GM18519 (cell line): ENCODE data around the gene LRP3.
"Not testable (repeated sequence)": the region's sequence is repeated elsewhere in the genome, so short reads cannot be mapped to it uniquely, and the experiment has no call there.

ENCODE experiments used
- ATAC-seq: cut with Tn5 transposase; IDR thresholded peaks from one replicate; pipeline ENCODE4 v1.9.1; 2021; ENCODE audit warnings: mild to moderate bottlenecking, moderate library complexity; ENCODE audit not compliant: unreplicated experiment, low FRiP score

The LRP3 gene

DNA sequence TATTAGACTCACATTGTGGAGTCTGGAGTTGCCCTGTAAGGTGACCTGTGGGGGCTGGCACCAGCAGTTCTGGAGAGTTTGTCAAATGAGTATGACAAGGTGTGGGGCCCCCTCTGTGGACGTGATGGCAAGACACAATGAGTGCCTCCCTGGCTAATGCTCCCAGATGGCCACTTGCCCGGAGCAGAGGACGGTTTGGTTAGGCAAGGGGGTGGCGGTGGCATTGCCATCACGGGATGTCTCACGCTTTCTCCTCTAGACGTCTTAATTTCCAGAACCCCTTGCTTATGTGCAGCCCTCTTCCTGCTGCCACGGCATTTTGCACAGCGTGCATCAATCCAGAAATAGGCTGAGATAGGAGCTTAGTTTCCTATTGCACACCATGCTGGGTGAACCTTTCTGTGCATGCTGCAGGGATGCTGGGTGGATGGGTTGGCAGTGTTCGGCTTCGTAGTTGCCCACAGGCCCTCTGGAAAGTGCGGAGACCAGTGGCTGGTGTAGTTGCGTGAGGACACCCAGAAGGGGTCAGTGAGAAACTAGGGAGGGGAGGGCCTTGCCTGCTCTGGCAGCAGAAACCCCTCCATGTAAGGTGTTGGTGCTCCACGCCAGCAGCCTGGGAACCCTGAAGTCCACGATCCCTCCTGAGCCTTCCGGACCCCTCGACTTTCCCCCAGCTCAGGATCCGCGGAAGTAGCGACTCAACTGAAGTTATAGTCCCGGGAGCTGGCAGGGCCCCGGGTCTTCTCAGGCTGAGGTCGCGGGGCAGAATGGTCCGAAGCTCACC is 18.1 kb upstream of the LRP3 start:
- ATAC-seq: no peak

DNA sequence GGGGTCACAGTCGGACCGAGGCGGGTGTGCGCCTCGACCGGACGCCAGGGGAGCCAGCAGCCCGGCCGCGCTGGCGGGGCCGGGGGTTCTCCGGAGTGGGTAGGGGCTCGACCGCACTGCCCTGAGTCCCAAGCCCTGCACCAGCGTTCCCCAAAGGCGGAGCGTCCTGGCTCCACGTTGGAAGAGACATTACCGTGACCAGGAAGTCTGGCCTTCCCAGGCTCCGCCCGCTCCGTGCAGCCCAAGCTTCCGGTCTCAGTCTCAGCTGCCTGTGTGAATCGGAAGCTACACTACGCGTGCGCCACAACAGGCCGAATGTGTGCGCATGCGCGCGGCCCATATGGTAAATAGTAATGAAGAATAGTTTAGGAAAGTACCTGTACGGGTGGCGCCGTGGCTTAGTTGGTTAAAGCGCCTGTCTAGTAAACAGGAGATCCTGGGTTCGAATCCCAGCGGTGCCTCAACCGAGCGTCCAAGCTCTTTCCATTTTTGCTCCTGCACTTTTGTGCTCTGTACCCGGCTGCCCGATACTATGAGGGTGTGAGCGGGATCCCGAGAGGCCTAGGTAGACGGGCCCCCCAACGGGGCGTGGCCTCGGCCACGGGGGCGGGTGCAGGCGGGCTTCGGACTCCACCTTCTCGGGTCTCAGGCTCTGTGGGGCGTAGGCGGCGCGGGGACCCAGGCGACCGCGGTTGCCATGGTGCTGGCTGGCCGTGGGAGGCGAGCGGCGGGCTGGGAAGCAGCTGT is 17.3 kb upstream of the LRP3 start:
- peak; percentile 71 for ATAC-seq

DNA sequence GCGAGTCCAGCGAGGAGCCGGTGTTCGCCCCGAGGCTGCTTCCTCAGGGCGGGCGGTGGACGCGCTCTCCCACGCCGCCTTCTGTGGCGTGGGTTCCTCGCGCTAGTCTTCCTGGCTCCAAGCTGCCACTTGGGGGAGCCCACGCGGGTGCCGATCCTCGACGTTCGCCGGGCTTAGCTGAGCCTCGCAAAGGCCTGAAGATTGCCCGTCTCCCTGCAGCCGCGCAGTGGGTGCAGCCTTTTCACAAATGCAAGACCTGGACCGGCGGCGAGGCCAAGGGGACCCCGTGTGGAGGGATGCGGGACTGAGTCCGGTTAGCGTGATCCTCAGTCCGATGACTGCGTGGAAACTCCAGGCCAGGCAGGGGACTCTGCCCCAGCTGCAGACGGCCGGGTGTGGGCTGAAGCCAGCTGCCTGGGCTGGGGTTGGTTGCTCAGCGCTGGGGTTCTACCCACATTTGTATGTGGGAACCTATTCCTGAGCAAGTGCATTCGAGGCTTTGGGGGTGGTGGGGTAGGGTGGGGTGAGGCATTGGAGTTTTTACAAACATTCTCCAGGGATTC is 16.6 kb upstream of the LRP3 start:
- ATAC-seq: peak; percentile 15

DNA sequence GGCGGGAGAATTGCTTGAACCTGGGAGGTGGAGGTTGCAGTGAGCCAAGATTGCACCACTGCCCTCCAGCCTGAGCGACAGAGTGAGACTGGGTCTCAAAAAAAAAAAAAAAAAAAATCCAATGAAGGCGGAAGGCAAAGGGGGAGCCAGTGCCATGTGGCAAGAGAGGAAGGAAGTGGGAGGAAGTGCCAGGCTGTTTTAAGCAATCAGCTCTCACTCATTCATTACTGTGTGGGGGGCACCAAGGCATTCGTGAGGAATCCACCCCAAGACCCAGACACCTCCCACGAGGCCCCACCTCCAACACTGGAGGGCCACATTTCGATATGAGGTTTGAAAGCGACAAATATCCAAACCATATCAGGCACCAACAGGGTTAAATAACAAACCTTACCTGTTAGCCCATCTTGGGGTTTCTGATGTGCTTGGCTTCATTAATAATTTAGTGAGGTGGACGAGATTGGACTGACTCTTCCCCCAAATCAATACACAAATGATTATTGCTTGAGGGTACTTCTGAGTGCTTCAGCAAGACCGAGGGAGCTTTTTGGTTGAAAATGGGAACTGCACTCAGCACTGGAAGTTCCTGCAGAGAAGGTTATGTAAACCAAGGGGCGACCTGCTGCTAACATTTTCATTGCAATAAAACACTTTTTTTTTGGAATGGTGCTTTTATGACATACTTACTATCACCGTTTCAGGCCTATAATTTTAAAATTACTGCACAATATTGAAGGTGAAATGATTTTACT is 7.5 kb upstream of the LRP3 start:
- no peak for ATAC-seq

DNA sequence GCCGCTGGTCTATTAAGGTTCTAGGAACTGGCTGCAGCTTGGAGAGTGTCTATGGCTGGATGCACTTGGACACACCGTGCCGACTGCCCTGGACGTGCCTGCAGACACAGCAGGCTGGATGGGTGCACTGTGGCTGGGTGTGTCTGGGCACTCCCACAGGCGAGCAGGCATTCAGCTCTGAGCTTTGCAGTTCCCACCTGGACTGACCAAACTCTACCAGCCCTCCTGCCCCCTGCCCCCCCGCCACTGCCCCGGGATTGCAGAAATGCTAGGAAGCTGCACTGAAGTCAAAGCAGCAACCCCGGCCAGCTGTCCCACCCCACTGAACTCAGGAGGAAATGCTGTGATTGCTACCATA is 7.0 kb upstream of the LRP3 start:
- no peak for ATAC-seq

DNA sequence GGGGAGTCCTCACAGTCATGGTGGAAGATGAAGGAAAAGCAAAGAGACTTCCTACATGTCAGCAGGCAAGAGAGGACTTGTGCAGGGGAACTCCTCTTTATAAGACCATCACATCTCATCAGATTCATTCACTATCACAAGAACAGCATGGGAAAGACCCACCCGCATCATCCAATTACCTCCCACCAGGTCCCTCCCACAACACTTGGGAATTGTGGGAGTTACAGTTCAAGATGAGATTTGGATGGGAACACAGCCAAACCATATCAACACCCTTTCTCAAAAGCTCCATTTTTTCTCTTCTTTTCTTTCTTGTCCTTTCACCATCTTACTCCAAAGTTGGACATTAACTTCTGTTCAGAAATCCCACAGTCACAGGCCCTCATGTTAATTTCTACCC is 4.7 kb upstream of the LRP3 start:
- no peak for ATAC-seq

DNA sequence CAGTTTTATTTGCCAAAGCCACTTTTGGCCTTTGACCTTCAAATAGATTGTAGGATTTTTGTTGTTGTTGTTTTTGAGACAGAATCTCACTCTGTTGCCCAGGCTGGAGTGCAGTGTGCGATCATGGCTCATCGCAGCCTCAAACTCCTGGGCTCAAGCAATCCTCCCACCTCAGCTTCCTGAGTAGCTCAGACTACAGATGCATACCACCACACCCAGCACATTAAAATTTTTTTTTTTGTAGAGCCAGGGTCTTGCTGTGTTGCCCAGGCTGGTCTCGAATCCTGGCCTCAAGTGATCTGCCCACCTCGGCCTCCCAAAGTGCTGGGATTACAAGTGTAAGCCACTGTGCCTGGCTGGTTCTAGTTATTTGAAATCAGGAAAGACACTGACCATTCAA is 3.0 kb upstream of the LRP3 start:
- not testable (repeated sequence) for ATAC-seq

DNA sequence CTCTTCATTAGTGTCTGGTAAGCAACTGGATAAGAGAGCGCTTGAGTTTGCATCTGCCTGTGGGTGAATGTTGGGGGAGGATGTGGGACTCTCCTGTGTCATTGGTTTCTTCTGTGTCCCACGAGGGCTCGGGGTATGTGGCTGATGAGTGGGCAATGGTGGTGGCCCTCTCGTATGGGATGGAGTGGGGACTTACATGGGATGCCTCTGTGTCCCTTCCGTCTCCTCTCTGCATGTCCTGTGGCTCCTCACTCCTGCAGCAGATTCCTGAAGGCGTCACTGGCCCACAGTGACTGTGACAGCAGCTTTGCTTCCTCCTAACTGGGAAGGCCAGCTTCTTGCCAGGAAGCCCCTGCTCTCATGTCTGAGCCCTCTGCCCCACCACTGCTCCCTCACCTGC is 2.6 kb upstream of the LRP3 start:
- no peak for ATAC-seq

DNA sequence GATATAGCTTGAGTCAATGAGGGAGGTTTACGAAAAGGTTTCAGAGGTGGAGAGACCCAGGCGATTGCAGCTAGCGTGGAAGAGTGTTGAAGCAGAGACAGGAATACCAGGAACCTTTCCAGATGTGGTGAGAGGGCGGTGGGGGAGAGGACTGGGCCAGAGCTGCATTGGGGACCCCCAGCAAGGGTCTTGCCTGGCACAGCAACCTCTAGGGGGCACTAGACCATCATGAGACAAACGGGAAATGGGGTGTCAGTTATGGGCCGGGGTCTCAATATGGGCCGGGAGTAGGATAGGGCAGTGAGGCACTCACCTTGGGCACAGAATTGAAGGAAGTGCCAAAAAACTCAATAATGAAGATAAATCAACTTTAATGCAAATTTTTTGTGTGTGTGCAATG is 2.1 kb upstream of the LRP3 start:
- no peak for ATAC-seq

DNA sequence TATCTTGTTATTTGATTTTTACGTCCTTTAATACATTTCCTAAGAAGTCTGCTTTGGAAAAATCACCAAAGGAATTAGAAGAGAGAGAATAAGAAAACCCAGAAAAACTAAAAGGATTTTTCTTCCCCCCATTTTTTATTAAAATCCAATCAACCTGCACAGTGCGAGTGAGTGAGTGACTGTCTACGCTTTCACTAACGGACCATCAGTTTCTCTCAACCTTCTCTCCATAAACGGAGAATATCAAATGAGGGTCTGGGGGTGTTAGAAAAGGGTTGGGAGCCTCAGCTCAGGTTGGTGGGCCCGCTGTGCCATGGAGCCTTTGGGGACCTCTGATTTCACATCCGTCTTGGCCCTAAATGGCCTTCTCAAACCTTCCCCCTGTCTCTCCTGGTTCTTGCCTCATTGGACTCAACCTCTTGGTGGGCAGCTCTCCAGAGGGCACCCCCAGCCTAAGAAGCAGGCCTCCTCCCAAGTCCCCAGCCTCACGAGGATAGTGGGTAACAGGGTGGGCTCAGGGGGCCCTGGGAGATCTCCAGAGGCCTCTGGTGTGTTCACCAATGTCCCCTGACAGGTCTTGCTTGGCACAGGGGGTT is 763 bp upstream of the LRP3 start:
- ATAC-seq: no peak

DNA sequence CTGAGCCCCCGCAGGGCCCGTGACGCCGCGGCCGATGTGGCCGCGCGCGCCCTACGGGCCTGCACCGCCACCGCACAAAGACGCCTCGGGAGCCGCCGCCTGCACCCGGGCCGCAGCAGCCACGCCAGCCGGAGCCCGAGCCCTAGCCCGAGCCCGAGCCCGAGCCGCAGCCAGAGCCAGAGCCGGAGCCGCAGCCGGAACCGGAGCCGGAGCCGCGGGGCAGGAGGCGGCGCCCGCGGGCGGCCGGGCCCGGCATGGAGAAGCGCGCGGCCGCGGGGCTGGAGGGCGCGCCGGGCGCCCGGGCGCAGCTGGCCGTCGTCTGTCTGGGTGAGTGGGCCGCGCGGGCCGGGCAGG is 379 bp downstream of the LRP3 start:
- ATAC-seq: no peak

DNA sequence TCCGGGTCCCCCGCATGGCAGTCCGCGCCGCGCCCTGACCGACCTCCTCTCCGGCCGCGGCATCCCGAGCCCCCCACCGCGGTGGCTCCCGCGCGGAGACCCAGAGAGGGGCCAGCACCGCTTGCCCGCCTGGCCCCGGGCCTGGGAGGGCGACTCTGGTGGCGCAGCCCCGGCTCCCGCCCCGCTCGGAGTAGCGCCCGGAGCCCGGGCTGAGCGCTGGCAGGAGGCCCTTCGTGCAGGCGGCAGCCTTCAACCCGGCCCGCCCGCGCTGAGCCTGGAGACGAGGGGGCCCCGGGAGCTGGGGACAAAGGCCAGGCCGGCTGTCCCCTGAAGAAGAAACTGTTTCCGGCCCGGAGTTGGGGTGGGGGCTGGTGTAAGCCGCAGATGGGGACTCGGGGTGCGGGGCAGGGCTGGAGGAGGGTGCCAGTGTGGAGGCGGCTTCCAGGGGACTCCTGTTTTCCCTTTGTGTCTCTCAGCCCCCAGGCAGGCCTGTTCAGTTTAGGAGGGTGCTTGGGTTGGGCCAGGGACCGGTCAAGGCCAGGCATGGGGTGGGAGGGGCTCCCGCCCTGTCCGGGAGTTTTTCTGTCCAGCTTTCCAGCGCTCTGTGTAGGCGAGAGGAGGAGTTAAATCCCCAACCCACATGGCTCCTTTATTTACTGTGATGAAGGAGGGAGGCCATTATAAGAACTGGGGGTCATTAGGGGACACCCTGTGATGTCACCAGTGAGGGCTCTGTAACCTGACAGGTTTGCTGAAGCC is 935 bp downstream of the LRP3 start:
- no peak for ATAC-seq

DNA sequence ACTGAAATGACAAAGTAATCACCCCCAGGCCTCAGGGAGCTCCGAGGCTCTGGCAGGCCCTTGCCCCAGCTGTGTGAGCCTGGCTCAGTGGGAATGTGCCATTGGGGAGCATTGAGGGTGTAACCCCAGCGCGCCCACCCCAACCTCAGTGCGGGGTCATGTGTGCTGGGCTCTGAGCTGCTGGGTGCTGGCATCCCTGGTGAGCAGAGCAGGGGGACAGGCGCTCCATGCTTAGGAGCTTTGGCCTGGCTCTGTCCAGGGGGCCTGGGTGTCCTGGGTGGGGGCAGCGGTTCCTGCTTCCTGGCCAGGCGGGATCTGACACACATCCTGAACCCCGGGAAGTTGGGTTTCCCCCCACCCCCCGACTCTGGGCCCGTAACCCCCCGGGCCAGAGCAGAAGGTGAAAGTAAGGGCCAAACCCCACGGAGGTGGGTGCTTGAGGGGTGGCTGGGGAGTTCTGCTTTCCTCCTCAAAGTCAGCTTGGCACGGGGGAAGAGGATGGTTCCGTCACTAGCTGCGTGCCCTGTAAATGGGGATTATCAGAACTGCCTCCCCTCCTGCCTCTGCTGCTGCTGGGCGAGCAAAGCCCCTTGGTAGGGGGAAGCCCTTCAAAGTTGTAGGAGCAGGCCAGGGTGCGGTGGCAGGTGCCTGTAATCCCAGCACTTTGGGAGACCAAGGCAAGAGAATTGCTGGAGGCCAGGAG is 1.7 kb downstream of the LRP3 start:
- no peak for ATAC-seq

DNA sequence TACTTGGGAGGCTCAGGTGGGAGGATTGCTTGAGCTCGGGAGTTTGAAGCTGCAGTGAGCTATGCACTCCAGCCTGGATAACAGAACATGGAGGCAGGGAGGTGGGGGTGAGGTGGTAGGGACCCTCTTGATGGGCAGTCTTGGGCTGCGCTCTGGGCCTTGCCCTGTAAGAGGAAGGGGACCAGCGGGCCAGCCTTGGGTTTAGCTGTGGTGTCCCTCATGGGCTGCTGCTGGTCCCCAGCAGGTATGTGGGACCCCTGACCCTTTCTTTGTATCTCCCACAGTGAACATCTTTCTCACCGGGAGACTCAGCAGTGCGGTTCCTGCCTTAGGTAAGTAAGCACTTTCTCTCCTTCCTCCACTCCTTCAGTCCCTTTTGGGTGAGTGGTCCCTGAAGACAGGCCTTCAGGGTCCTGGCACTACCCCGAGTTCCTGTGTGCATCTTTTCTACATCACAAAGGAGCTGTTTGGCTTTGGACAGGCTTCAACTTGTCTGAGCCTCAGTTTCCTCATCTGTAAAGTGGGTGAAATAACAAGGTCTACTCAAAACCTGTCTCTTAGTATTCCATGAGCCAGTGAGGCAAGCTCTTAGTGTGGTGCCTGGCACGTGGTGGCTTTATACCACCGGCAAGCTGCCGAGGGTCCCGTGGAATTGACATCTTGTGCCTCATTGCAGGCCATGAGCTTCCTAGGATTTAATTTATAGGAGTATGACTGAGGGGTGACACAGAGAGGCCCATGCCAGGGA is 2.5 kb downstream of the LRP3 start:
- ATAC-seq: no peak

DNA sequence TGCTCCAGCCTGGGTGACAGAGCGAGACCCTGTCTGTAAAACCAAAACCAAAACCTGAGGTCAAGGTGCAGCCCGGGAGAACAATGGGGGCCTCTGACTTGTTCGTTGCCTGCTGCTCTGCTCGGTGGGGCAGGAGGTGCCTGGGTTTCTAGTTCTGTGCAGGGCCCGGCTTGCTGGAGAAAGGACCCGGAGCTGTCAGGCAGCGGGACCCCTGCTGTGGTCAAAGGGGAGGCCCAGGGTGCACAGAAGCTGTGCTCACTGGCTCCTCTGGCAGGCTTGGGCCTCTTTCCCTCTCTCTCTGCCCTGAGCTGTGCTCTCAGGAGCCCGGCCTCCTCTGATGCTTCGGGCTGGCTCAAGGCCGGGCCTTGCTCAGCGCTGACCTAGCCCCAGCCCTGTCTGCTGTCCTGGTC is 3.5 kb downstream of the LRP3 start:
- ATAC-seq: no peak

DNA sequence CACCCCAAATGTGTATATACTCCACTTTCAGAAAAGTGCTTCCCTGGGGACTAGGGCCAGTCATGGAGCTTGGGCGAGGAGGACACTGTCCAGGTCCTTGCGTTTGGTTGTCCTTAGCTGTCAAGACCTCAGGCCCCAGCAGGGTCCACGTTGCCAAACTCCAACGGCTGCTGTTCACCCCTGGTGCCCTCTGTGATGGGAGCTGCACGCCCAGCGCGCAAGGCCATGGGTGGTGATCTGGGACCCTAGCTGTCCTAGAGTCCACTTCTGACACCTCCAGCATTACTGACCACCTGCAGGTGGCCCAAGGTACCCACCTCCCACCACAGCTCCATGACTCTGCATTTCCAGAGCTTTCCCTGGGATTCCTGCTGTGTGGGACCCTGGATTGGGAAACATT is 4.0 kb downstream of the LRP3 start:
- no peak for ATAC-seq

DNA sequence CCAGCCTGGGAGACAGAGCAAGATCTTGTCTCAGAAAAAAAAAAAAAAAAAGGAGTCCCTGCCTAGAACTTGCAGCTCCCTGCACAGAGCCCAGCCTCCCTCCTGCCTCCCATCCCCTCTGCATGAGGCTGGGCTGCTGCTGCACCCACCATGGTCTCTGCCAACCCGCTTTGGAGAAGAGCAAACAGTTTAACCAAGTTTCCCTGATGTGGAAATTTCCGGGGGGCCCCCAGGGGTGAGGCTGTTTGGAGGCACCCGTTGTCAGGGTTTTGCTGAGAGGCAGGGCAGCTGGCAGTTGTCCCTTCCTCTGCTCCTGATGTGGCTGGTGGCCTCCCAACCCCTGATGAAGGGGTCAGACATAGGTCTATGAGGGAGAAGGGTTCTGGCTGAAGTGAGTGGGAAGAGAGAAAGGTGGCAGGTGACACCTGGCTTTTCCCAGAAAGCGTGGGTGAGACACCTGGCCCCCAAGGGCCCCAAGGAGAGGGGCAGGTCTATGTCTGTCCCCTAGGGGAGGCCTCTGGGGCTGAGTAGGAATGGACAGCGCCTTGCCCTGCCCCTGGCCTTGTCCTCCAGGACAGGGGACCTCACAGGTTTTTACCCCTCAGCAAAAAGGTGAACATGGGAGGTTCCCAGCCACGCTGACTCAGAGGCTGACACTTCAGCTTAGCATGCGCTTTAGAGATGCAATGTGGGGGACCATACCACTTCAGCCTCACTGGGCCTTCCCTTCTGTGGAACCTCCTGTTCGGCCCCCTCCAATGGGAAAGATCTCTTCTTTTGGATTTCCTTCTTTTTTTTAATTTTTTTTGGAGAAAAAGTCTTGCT is 5.5 kb downstream of the LRP3 start:
- no peak for ATAC-seq

DNA sequence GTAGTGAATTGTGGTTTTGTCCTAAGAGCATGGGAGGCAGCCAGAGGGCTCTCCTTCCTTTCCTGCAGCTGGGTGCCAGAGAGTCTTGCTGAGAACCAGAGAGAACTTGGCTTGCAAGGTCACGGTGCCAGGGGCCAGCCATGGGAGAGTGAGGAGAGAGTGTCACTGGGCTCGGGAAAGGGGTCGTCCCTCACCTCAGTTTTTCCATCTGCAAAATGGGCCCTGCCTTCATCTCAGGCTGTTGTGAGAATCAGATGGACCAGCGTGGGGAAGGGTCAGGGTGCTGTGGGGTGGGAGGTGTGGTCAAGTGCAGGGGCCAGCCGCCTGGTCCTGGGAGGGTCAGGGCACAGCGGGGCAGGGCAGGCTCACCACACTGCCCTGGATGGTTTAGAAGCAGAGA is 7.3 kb downstream of the LRP3 start:
- ATAC-seq: no peak
